Activated CD4-positive, CD25-positive, alpha-beta regulatory T cell (primary cell): Measurements from ENCODE around the gene TIMM17B.

Experiments used
- DNase-seq, 4 experiments: peaks; one replicate each; lab custom pipeline; 2025; lab: John Stamatoyannopoulos, UW

The TIMM17B gene

DNA sequence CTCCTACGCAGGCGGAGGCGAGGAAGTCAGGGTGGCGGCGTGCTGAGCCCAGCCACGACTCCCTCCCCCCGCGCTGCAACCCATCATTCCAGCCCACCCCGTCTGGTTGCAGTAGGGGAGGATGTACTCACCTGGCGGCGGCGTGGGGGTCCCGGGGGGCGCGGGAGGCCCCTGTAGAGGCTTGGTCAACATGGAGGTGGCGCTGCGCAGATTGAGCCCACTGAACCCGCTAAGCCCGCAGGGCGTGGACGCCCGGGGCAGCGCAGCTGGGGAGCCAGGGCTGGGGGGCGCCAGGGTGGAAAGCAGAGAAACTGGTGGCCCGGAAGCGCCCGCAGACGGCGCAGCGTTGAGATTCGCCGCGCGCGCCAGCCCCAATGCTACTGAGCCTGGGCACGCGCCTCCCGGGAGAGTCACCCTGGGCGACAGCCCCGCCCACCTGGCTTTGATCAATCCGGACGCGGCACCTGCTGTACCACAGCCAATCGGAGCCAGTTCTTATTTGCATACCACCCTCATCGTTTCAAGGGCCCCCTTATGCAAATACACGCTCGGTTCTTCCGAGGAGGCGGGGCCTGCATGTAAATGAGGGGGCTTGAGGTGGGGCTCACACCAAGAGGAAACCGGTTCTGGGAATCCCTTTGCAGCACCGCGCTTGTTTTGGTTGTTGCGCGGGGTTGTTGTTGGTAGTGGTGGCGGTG is 21.2 kb upstream of the TIMM17B start, which contains the start of gene PIM2:
Gene PIM2, minus strand, starts transcription at position 382 of the 698 bp plus-strand sequence. Its CDS starts 190 bp downstream, at position 192.
- DNase-seq, result peak; percentile 77 to 87 (median 82)

DNA sequence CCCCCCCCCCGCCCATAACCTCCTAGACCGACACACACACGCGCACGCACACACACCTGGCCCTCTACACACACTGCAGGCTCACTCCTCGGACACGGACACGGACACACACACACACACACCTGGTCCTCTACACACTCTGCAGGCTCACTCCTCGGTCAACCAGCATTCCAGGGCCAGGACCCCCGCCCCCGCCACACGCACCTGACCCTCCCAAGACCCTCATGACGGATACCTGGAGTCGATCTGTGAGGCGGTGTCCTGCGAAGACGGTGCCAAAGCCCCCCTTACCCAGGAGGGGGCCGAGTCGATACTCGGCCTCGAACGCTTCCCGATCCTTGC is 20.7 kb upstream of the TIMM17B start:
- no peak for DNase-seq

DNA sequence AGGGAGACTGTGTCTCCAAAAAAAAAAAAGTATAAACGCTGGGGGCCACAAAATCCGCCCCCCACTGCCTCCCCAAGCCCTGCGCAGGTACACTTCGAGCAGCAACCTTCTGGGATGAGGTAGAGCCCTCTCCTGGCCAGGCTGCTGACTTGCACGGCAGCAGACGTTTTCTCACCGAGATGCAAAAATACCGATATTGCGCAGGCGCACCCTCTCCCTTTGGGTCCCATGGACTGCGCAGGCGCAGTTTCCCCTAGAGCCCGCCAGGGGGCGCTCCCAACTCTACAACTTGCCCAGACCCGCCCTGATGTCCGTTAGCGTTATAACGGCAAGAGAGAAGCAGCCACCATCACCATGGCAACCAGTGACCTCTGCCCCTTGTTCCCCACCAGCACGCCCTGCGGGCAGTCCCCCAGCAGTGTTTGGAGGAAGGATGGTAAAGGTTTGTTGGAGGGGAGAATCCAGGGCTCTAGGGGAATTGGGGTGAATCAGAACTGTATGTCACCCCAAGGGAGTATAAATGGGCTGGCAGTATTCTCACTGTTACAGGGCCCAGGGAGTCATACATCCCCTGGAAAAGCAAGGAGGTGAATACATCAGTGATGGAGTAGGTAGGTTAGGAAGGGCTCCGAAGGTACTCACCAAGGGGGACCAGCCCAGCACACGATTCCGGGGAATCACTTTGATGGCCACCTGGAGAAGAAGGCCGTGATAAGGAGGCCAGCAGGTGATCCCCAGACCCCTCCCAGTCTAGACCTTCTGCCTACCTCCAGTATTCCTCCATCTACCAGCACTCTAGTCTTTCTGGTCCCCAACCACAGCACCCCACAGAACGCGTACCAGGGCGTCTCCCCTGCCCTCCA is 19.8 kb upstream of the TIMM17B start:
- peak; percentile 55 to 73 (median 70) for DNase-seq

DNA sequence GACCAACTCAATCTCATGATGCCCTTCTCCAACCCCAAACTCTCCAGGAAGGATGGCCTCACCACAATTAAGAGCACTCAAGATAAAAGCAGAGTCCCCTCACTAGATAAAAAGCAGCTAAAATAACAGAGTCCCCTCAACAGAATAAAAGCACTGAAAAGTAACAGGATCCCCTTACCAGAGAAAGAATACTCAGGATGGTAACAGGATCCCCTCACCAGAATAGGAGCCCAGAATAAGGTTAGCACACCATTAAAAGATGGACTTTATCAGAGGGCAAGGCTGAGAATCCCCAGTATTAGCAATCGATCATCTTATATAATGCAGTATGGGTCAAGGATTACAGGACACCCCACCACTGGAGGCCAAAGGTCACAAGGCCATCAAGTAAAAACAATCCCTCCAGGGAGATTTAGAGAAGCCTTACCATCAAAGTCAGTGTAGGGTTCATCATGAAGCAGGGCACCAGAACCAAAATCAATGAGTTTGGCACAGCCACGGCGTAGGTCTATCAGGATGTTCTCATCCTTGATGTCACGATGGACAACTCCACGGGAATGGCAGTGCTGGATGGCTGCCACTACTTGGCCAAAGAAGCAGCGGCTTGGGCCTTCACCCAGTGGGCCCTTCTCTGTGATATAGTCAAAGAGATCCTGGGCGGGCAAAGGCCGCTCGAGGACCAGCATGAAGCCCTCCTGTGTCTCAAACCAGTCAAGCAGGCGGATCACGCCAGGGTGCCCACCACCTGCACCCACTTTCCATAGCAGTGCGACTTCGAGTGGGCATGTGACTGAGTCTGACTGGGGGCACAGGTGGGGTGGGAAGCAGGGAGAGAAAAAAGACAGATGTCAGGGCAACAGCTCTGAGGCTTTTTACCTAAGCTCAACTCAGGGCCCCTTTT is 17.3 kb upstream of the TIMM17B start:
- DNase-seq, result no peak

DNA sequence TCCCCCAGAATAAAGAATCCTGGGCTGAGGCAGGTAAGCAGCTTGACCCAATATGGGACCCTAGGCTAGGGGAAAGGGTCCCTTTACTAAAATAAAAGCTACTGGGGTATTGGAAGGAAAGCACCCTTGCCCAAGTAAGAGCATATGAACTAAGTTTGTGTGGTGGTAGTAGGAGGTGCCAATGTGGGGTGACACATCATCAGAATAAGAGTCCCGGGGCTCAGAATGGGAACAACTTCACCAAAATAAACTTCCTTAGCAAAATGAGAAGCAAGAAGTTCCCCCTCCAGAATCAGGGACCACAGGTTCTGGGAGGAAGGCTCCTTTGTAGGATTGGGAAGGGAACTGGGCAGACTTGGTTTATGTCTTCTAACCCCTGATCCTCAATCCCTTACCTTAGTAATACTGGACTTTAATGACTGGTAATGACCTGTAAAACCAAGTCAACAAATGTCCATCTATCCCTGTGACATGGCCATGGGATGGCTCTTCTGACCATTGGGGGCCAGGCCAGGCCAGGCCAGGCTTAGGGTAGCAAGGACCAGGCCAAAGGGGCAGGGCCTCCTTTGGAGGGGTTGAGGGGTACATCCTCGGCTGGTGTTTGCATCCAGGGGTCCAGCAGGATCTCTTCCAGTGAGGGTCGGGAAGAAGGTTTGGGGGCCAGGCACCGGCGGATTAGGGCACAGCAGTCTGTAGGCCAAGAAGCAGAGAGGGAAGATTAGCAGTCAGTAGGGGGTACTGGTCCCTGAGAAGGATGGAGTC is 16.2 kb upstream of the TIMM17B start:
- DNase-seq, result no peak

DNA sequence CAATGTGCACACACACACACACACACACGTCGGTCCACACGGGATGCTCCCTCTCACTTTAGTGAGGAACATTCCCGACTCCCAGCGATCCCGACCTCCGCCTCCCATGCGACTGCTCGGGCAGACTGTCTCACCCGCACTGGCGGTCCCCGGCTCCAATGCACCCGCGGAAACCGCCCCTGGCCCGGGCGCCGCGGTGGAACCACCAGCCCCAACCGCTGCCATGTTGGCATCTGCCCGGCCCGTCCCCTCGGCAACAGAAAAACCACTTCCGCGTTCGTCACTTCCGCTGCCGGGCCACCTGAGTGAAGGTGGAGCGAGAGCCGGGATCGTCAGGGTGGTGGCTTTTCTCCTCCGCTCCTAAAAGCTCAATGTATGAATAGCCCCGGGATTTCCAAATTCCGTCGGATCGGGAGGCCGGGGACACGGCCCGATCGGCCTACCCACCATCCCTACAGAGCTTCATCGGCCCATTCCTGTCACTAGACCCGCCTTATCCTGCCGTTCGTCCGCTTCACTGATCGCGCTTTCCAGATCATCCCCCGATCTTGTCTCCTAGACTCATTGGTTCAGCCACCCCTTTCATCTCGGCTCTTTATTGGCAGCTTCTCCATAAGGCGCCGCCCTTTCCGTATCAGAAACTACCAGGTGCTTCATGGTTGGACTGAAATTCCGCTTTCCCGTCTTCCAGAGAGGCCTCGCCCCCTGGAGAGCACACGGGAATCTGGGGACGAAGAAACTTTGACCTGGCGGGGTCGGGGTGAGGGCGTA is 14.0 kb upstream of the TIMM17B start, which contains the start of gene SLC35A2:
Gene SLC35A2, minus strand, starts transcription at position 235 of the 771 bp plus-strand sequence. Its CDS starts 10 bp downstream, at position 225.
- DNase-seq, result peak; percentile 67 to 76 (median 74)

DNA sequence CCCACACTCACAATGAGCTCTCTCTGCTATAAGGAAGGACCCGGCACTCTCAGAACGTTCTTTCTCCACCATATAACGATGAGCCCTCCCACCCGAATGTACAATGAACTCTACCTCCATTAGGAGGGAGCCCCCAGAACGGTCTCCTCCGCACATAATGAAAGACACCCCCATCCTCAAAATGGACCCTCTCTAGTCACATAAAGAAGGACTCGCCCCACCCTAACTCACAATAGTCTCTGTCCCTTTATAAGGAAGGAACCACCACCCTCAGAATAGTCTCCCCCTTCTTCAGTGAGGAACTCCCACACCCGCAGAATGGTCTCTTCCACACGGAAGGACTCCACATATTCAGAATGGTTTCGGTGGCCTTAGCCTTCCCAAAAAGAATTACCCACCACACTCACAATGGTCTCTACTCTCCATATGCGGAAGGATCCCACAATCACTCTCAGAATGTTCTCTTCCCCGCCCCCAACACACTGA is 13.4 kb upstream of the TIMM17B start:
- no peak for DNase-seq

DNA sequence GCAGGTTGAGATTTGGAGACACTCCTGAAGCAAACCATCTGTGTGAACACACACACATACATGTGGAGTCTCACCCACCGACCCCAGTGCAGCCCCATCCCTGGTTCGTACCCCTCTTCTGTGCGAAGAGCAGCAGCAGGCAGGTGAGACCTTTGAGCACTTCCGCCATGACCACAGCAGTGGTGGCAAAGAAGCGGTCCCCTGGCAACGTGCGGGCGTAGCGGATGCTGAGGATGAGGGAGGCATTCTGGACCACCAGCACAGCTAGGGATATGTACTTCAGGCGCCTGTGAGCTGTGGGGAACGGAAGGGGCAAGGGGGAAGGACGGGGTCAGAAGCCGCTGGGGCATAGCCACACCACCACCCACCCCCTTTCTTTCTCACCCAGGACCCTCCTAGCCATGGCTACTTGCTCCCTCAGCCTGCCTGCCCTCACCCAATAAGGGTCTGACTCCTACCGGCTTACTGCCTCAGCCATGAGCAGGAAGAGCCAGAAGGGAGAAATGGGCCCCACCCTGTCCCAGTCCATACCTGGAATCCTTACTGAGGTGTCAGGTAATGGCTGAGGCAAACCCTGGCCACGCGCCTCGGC is 12.2 kb upstream of the TIMM17B start:
- no peak for DNase-seq

DNA sequence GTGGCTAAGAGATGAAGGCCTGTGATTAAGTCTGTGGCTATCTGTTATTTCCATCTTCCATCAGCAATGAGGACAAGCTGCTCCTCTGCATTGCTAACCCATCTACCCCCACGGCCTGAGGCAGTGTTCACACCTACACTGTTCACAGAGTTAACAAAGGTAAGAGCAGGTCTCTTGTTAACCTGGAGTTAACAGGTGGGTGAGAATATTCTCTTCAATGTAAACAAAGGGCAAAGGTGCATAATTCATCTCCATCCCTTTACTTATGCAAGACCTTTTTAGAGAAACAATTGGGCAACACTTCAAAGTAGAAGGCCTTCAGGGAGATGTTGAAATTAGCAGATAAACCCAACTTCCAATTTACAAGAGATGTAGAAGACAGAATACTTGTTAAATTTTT is 11.0 kb upstream of the TIMM17B start:
- DNase-seq, result no peak

DNA sequence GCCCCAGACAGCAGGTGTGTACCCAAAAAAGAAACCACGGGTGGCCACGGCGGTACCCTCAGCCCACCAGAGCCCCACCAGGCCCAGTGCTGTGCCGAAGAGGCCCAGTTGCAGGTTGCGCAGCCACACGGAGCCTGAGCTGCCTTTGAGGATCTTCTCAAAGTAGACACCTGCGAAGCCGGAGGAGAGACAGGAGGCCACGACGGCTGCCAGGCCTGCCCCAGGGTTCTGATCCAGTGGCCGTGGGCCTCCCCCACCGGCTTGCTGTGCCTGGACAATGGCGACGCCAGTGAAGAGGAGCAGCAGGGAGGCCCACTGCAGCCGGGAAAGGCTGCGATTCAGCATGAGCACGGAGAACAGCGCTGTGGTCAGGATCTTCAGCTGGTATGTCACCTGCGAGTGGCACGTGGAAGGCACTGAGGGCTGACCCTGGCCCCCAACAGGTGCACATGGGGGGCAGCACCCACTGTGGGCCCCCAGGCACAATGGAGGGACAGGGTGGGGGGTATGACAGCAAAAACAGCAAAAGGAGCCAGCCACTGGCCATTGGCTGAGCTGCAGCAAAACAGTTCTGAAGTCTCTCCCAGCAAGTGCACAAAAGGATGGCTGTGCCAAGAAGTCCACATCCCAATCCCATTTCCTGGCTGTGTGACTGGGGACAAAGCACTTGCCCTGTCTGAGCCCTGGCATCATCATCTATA is 7.7 kb upstream of the TIMM17B start:
- DNase-seq, result no peak

DNA sequence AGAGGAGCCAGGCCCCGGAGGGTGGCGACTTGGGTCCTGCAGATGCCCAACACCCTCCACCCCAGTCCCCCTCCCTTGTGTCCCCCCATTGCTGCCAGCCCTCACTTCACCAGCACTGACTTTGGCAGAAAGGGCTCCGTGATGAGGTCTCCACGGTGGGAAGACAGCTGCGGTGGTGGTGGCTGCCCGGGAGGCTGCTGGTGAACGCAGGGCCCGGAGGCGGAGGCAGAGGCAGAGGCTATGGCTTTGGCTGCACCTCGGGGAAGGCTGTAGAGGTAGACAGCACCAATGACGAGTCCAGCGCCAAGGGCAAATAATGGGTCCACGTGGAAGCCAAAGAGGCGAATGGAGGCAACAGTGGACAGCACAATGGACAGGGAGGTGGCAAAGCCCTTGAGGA is 7.1 kb upstream of the TIMM17B start:
- no peak for DNase-seq

DNA sequence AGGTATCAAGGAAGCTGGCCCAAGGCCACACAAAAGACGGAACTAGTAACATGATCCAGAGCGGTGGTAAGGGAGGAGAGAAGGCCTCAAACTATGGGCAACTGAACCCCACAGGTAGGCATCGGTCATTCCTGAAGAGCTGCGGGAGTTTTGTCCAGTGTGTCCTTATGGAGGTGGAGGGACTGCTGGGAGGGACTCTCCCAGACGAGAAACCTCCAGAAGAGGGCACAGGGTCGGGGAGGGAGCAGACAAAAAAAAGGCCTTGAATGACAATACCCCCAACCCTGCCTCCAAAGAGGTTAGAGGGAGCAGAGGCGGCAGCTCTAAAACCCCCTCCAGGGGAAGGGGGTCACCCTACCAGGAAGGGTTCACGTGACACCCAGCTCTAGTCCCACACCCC is 6.6 kb upstream of the TIMM17B start:
- DNase-seq, result no peak

DNA sequence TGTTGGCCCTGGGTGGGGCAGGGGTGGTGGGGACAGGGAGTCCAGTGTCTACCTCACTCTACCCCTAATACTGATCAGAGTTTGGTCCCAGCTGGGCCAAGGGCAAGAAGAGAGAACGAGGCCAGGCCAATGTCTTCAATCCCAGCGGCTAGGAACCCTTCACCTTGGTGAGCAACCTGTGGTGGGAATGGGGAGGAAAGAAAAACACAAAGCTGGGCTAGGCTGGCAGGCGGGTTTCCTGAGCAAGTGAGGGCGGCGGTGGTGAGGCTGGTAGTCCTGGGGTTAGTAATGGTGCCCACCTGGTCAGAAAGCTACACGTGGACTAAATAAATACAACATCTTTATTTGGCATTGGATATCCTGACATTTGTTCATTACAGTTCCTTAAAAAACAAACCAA is 5.7 kb upstream of the TIMM17B start:
- DNase-seq, result no peak

DNA sequence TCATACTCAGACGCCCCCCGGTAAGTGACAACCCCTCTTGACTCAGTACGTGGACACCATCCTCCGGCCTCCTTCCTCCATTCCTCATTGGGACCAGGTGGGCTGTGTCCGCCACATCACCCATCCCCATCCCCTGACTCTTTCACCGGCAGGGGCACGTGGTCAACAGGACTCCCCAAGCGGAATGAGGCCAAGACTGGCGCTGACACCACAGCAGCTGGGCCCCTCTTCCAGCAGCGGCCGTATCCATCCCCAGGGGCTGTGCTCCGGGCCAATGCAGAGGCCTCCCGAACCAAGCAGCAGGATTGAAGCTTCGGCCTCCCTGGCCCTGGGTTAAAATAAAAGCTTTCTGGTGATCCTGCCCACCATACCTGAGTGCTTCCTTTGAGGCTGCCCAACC is 5.2 kb upstream of the TIMM17B start:
- no peak for DNase-seq

DNA sequence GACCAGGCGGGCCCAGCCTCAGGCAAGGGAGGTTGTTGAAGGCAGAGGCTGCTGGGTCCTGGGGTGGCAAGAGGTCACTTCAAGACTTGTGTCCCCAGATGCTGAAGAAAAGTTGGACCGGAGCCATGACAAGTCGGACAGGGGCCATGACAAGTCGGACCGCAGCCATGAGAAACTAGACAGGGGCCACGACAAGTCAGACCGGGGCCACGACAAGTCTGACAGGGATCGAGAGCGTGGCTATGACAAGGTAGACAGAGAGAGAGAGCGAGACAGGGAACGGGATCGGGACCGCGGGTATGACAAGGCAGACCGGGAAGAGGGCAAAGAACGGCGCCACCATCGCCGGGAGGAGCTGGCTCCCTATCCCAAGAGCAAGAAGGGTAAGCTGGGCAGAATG is 4.6 kb upstream of the TIMM17B start:
- DNase-seq, result no peak

DNA sequence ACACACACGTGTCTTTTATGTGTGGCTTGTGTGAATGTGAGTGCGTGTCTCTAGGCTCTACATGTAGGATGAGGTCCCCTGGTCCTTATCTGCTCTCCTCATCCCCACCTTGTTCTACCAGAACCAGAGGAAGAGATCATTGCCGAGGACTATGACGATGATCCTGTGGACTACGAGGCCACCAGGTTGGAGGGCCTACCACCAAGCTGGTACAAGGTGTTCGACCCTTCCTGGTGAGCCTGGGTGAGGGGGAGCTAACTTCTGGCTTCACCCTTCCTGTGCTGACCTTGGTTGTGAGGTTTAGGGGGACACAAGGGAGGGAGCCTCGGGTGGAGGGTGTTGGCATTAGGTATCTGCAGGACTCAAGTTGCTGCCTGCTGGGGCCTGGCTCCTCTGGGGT is 3.5 kb upstream of the TIMM17B start:
- DNase-seq, result no peak

DNA sequence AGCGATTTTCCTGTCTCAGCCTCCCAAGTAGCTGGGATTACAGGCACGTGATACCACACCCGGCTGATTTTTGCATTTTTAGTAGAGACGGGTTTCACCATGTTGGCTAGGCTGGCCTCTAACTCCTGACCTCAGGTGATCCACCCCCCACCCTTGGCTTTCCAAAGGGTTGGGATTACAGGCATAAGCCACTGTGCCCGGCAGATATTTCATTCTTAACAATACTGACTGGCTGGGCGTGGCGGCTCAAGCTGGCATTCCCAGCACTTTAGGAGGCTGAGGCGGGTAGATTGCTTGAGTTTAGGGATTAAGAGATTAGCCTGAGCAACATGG is 1.5 kb upstream of the TIMM17B start:
- DNase-seq, result no peak

DNA sequence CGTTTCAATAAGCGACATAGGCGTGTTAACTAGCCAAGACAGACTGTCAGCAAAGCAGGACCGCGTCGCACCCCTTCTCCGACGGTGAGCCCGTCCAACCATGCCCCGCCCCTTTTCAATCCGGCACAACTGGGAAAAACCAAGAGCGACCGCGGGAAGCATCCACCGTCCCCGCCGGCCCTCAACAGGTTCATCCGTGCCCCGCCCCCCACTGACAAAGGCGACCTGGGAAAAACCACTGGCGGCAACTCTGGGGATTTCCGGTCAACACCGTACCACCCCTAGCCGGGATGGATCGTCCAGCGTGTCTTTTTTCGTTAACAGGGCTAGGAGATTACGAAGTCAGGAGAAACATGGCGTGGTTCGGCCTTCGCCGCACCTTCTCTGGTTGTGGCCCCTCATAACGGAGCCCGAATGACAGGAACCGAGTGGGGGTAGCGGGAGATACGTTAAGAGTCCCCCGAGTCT is 377 bp downstream of the TIMM17B start:
- peak in 3 of 4 experiments; percentile 12 to 24 (median 13) for DNase-seq

DNA sequence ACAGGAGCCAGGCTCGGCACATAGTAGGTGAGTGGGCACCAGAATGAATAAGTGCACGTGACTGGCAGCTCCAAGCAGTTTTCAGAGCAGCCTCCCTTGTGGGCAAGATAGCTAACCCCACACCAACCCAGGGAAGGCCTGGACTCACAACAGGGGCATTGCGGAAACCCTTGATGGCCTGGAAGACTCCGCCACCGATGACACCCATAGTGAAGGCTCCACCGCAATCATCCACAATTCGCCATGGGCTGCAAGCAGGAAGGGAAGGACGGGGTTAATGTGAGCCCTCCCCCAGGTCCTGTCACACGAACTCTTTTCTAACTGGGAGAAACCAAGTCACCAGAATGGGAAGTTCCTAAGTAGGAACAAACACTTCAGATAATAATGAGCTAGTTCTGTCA is 957 bp downstream of the TIMM17B start:
- DNase-seq, result no peak
